ENCODE results near the gene FKBP6.

The FKBP6 gene

GRCh38 chr7:73350306-73351068, 22.5 kb downstream of the FKBP6 start:
- no peak overlapping the region for H3K18ac ChIP-seq (ENCODE audit: low read length)
- H3K4me1 ChIP-seq (ENCODE audit: control insufficient read depth in 1 of 2, insufficient read depth in 2 of 2, low read length in 2 of 2), result no peaks in the 10 kb centered on the region
- H2AK5ac ChIP-seq (ENCODE audit: low read length), result no peak overlapping the region
- H2AFZ ChIP-seq (ENCODE audit: insufficient read depth, low read length, poor library complexity), result no peak overlapping the region
- no peak overlapping the region for H3K14ac ChIP-seq (ENCODE audit: low read length)
- H3K23ac ChIP-seq (ENCODE audit: low read length), result no peak overlapping the region
- DNase-seq, result no peak
- no peak overlapping the region for H3K9ac ChIP-seq (ENCODE audit: low read length)
- no peak overlapping the region for H2BK5ac ChIP-seq (ENCODE audit: low read depth, low read length, poor library complexity)
- H3K4ac ChIP-seq (ENCODE audit: low read depth, low read length), result no peak overlapping the region
- H3K4me3 ChIP-seq (ENCODE audit: low read depth, low read length), result no peak overlapping the region
- H4K91ac ChIP-seq (ENCODE audit: low read depth, low read length), result no peak overlapping the region
- no peaks in the 10 kb centered on the region for H3K36me3 ChIP-seq (ENCODE audit: control insufficient read depth in 1 of 2, insufficient read depth in 2 of 2, low read length in 2 of 2)
- H3K27me3 ChIP-seq (ENCODE audit: insufficient read depth, low read length), result no peaks in the 10 kb centered on the region
- no peaks in the 10 kb centered on the region for H3K79me1 ChIP-seq (ENCODE audit: low read length)
- H3K27ac ChIP-seq (ENCODE audit: low read depth, low read length), result no peak overlapping the region
- no peak overlapping the region for H2BK12ac ChIP-seq (ENCODE audit: low read length)
- H4K12ac ChIP-seq (ENCODE audit: low read depth, low read length), result no peak overlapping the region
- H4K8ac ChIP-seq (ENCODE audit: low read depth, low read length), result no peak overlapping the region
- no peaks in the 10 kb centered on the region for H3K79me2 ChIP-seq (ENCODE audit: control insufficient read depth, insufficient read depth, low read length, poor library complexity)
- H2BK120ac ChIP-seq (ENCODE audit: insufficient read depth, low read length, poor library complexity), result no peak overlapping the region
- no peak overlapping the region for H3K4me2 ChIP-seq (ENCODE audit: low read length)
- WGBS (ENCODE audit: extremely low coverage, insufficient coverage, insufficient read length), result no CpG with 5 or more reads among the region's 12 CpGs
- peaks cover 2% of the 10 kb centered on the region for H3K9me3 ChIP-seq (ENCODE audit: insufficient read depth, low read depth, low read length)

DNA sequence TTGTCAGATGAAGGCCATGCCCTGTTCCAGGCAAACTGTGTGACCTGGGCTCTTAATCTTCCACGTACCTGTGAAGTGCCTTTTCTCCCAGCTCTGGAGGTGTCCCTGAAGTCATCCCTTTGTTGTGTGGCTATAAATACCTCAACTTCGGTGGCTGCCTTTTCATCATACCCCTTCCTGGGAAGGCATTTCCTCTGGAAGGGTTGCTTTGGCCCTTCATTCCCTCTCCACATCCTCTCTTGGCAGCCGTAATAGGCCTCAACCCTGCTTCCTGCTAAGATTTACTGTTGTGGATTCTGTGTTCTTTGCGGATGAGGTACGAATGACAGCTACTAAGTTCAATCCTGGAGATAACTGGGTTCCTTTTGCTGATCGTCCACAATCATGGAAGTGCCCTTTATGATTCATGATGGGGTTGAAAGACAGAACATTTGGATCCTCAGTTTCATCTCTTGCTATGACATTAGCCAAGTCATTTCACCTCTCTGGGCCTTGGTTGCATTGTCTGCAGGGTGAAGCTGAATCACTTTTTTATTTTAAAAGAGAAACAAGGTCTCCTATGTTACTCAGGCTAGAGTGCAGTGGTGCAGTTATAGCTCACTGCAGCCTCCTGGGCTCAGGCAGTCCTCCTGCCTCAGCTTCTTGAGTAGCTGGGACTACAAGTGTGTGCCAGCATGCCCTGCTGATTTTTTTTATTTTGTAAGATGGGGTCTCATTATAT, 23.6 kb downstream of the FKBP6 start:
- Histone ChIP-seq H3K4me2 (ENCODE audit: low read length) (no peak overlapping the region), H3K18ac (ENCODE audit: low read length) (no peak overlapping the region), H2BK5ac (ENCODE audit: low read depth, low read length, poor library complexity) (no peak overlapping the region), H2BK12ac (ENCODE audit: low read length) (no peak overlapping the region), H4K91ac (ENCODE audit: low read depth, low read length) (no peak overlapping the region), H3K4me3 (ENCODE audit: low read depth, low read length) (no peak overlapping the region), H4K12ac (ENCODE audit: low read depth, low read length) (no peak overlapping the region), H3K27ac (ENCODE audit: low read depth, low read length) (no peak overlapping the region), H3K9ac (ENCODE audit: low read length) (no peak overlapping the region), H3K27me3 (ENCODE audit: insufficient read depth, low read length) (no peaks in the 10 kb centered on the region), H3K79me1 (ENCODE audit: low read length) (no peaks in the 10 kb centered on the region), H3K23ac (ENCODE audit: low read length) (no peak overlapping the region), H2AFZ (ENCODE audit: insufficient read depth, low read length, poor library complexity) (no peak overlapping the region), H3K4ac (ENCODE audit: low read depth, low read length) (no peak overlapping the region), H2AK5ac (ENCODE audit: low read length) (no peak overlapping the region), H3K4me1 (ENCODE audit: control insufficient read depth in 1 of 2, insufficient read depth in 2 of 2, low read length in 2 of 2) (no peaks in the 10 kb centered on the region), H3K9me3 (ENCODE audit: insufficient read depth, low read depth, low read length) (peaks cover 2% of the 10 kb centered on the region), H4K8ac (ENCODE audit: low read depth, low read length) (no peak overlapping the region), H2BK120ac (ENCODE audit: insufficient read depth, low read length, poor library complexity) (no peak overlapping the region), H3K36me3 (ENCODE audit: control insufficient read depth in 1 of 2, insufficient read depth in 2 of 2, low read length in 2 of 2) (no peaks in the 10 kb centered on the region), H3K79me2 (ENCODE audit: control insufficient read depth, insufficient read depth, low read length, poor library complexity) (no peaks in the 10 kb centered on the region), H3K14ac (ENCODE audit: low read length) (no peak overlapping the region)
- WGBS (ENCODE audit: extremely low coverage, insufficient coverage, insufficient read length), result no CpG with 5 or more reads among the region's 6 CpGs
- DNase-seq, result no peak

DNA sequence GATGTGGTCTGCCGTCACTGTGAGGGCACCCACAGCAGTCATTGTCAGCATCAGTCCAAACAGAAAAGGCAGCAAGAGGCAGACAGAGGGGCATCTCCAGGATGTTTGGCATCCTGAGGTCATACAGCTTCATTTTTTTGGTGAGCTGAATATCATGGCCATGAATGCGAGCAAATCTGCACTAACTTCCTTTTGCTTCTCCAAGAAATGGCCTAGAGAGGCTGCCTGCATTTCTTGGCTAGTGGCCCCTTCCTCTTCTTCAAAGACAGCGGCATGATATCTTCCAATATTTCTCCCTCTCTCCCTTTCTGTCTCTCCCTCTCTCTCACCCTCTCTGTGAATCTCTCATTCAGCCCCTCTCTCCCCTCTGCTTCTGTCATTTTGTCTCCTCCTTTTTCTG, 24.8 kb downstream of the FKBP6 start:
- no CpG with 5 or more reads among the region's 3 CpGs for whole genome bisulfite sequencing (ENCODE audit: extremely low coverage, insufficient coverage, insufficient read length)
- H3K4ac ChIP-seq (ENCODE audit: low read depth, low read length), result no peak overlapping the region

DNA sequence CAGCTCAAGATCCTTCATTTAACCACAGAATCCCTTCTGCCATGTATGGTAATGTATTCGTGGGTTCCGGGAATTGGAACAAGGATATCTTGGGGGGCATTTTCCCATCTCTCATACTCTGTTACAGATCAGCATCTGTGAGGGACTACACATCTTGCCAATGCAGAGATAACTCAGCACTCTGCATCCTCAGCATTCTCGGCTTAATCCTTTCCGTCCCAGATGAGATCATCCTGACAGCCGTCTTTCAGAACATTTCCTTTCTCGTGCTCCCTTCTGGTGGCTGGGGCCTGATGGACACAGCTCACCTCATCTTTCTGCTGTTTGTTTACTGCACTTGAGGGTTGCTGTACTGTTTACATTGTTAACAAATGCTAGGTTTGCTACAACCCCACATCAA, 25.3 kb downstream of the FKBP6 start:
- H4K12ac ChIP-seq (ENCODE audit: low read depth, low read length), result no peak overlapping the region
- no peak overlapping the region for H4K91ac ChIP-seq (ENCODE audit: low read depth, low read length)
- no peaks in the 10 kb centered on the region for H3K27me3 ChIP-seq (ENCODE audit: insufficient read depth, low read length)
- no peaks in the 10 kb centered on the region for H3K4me1 ChIP-seq (ENCODE audit: control insufficient read depth in 1 of 2, insufficient read depth in 2 of 2, low read length in 2 of 2)
- H3K9me3 ChIP-seq (ENCODE audit: insufficient read depth, low read depth, low read length), result peaks cover 2% of the 10 kb centered on the region
- H3K36me3 ChIP-seq (ENCODE audit: control insufficient read depth in 1 of 2, insufficient read depth in 2 of 2, low read length in 2 of 2), result no peaks in the 10 kb centered on the region
- H3K9ac ChIP-seq (ENCODE audit: low read length), result no peak overlapping the region
- no peak overlapping the region for H3K23ac ChIP-seq (ENCODE audit: low read length)
- H2BK12ac ChIP-seq (ENCODE audit: low read length), result no peak overlapping the region
- H3K14ac ChIP-seq (ENCODE audit: low read length), result no peak overlapping the region
- no peak overlapping the region for H2BK120ac ChIP-seq (ENCODE audit: insufficient read depth, low read length, poor library complexity)
- DNase-seq, result no peak
- no peak overlapping the region for H2AFZ ChIP-seq (ENCODE audit: insufficient read depth, low read length, poor library complexity)
- no peak overlapping the region for H3K27ac ChIP-seq (ENCODE audit: low read depth, low read length)
- no peak overlapping the region for H3K4ac ChIP-seq (ENCODE audit: low read depth, low read length)
- H3K79me2 ChIP-seq (ENCODE audit: control insufficient read depth, insufficient read depth, low read length, poor library complexity), result no peaks in the 10 kb centered on the region
- no peak overlapping the region for H3K4me3 ChIP-seq (ENCODE audit: low read depth, low read length)
- H3K18ac ChIP-seq (ENCODE audit: low read length), result no peak overlapping the region
- no CpG with 5 or more reads among the region's 6 CpGs for WGBS (ENCODE audit: extremely low coverage, insufficient coverage, insufficient read length)
- H3K79me1 ChIP-seq (ENCODE audit: low read length), result no peaks in the 10 kb centered on the region
- no peak overlapping the region for H3K4me2 ChIP-seq (ENCODE audit: low read length)
- H2AK5ac ChIP-seq (ENCODE audit: low read length), result no peak overlapping the region
- H4K8ac ChIP-seq (ENCODE audit: low read depth, low read length), result no peak overlapping the region
- H2BK5ac ChIP-seq (ENCODE audit: low read depth, low read length, poor library complexity), result no peak overlapping the region

More for the DNA sequence above, 24.8 kb downstream of the FKBP6 start:
- no peak overlapping the region for H3K14ac ChIP-seq (ENCODE audit: low read length)
- no peak overlapping the region for H3K18ac ChIP-seq (ENCODE audit: low read length)
- no peak overlapping the region for H2BK120ac ChIP-seq (ENCODE audit: insufficient read depth, low read length, poor library complexity)
- no peak overlapping the region for H4K91ac ChIP-seq (ENCODE audit: low read depth, low read length)
- H3K36me3 ChIP-seq (ENCODE audit: control insufficient read depth in 1 of 2, insufficient read depth in 2 of 2, low read length in 2 of 2), result no peaks in the 10 kb centered on the region
- H2AFZ ChIP-seq (ENCODE audit: insufficient read depth, low read length, poor library complexity), result no peak overlapping the region
- H3K9me3 ChIP-seq (ENCODE audit: insufficient read depth, low read depth, low read length), result peaks cover 2% of the 10 kb centered on the region
- no peaks in the 10 kb centered on the region for H3K27me3 ChIP-seq (ENCODE audit: insufficient read depth, low read length)
- H3K9ac ChIP-seq (ENCODE audit: low read length), result no peak overlapping the region
- no peak overlapping the region for H3K4me3 ChIP-seq (ENCODE audit: low read depth, low read length)
- no peak overlapping the region for H3K27ac ChIP-seq (ENCODE audit: low read depth, low read length)
- H4K12ac ChIP-seq (ENCODE audit: low read depth, low read length), result no peak overlapping the region
- no peak overlapping the region for H3K23ac ChIP-seq (ENCODE audit: low read length)
- no peak overlapping the region for H2BK5ac ChIP-seq (ENCODE audit: low read depth, low read length, poor library complexity)
- no peak overlapping the region for H2BK12ac ChIP-seq (ENCODE audit: low read length)
- H2AK5ac ChIP-seq (ENCODE audit: low read length), result no peak overlapping the region
- no peaks in the 10 kb centered on the region for H3K79me2 ChIP-seq (ENCODE audit: control insufficient read depth, insufficient read depth, low read length, poor library complexity)
- DNase-seq, result no peak
- no peaks in the 10 kb centered on the region for H3K79me1 ChIP-seq (ENCODE audit: low read length)
- H3K4me1 ChIP-seq (ENCODE audit: control insufficient read depth in 1 of 2, insufficient read depth in 2 of 2, low read length in 2 of 2), result no peaks in the 10 kb centered on the region
- H4K8ac ChIP-seq (ENCODE audit: low read depth, low read length), result no peak overlapping the region
- no peak overlapping the region for H3K4me2 ChIP-seq (ENCODE audit: low read length)

Data from trophoblast cell (in vitro differentiated cells and primary cell).